HG03175 (cell line): ENCODE results near the gene AFAP1L1.

Source experiments
- ATAC-seq: cut with Tn5 transposase; IDR thresholded peaks from one replicate; pipeline ENCODE4 v1.9.1; 2021; ENCODE audit warnings: mild to moderate bottlenecking, moderate library complexity; ENCODE audit not compliant: unreplicated experiment

The AFAP1L1 gene

DNA sequence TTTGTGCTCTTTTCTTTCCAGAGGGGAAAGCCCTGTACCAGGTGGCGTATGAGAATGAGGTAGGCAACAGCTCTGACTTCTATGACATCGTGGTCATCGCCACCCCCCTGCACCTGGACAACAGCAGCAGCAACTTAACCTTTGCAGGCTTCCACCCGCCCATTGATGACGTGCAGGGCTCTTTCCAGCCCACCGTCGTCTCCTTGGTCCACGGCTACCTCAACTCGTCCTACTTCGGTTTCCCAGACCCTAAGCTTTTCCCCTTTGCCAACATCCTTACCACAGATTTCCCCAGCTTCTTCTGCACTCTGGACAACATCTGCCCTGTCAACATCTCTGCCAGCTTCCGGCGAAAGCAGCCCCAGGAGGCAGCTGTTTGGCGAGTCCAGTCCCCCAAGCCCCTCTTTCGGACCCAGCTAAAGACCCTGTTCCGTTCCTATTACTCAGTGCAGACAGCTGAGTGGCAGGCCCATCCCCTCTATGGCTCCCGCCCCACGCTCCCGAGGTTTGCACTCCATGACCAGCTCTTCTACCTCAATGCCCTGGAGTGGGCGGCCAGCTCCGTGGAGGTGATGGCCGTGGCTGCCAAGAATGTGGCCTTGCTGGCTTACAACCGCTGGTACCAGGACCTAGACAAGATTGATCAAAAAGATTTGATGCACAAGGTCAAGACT is 96.5 kb downstream of the AFAP1L1 start:
- no peak for ATAC-seq

DNA sequence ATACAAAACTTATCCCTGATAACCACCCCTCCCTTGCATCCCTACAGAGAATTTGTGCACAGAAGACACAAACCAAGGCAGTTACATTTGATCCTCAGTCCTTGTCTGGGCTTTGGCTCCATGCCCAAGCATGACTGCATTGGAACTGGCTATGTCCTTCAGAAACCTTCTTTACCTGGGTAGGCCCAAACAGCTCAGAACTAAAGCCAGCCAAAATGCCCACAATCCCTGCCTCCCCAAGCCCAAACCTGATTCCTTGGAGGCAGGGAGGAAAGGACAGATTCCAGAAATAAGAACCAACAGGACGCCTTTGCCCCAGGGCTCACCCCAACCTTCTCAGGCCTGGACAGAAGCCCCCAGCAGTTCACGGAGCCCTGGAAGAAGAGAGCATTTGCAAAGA is 99.2 kb downstream of the AFAP1L1 start:
- no peak for ATAC-seq

DNA sequence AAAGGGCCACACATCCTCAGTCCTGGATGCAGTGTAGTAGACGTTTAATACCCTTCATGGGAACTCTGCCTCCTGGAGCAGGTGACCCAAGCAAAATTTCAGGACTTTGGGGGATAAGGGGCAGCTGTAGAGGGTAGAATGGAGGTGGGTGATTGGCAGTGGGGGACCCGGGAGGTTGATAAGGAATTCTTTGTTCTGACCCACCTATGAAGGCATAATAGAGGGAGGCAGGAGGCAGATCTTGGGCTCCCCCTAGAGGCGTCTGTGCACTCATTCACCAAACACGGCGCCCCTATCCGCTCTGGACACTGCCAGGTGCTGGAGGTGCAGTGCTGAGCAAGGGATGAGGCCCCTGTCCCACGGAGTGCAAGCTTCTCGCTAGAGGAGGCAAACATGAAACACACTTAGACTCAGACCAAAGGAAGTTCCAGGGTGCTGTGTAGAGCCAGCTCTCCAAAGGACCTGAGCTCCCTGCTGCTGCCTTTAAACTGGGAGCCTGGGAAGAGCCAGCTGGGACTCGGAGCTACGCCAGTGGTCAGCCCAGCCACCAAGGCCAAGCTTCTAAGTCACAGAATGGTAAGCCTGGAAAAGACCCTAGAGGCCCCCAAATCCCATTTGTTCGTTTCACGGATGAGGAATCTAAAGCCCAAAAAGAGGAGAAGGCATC is 99.8 kb downstream of the AFAP1L1 start:
- ATAC-seq, result peak; percentile 79

DNA sequence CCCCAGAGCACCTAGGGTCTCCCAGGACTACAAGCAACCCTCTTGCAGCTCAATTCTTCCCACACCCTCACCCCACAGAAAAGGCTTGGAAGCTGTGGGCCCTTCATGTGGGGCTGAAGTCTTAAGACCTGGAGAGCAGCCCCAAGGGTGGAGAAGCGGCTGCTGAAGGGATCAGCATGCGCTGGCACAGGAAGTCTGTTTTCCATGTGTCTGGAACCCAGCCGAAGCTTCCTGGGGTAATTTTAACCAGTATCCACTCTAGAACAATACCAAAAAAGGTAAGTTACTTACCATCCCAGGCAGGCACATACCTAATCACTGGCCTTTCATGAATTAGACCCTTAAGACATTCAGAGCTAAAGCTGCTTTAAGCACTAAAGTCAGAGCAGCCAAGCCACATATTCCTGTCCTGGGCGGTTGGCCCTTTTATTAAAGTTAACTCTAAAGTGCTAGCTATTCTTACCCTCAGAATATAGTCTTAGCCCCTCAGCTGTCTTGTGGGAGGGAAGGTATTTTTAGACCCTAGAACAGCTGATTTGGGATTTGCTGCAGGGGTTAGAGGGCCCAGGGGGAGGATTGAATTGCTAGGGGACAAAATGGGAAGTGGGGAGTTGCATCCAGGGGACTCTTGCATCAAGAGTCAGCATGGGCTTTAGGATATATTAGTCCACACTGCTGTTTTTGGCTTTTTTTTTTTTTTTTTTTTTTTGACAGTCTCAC is 100.6 kb downstream of the AFAP1L1 start:
- ATAC-seq, result no peak

DNA sequence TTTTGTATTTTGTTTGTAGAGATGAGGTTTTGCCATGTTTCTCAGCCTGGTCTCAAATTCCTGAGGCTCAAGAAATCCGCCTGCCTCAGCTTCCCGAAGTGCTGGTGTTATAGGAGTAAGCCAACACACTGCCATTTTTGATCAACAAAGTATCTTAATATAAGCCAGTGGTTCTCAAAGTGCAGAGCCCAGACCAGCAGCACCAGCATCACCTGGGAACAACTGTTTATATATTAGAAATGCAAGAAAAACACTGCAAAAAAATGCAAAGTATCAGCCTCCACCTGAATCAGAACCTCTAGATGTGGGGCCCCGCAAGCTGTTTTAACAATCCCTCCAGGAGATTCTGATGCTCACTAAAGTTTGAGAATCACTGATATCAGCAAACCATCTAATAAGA is 101.3 kb downstream of the AFAP1L1 start:
- no peak for ATAC-seq

DNA sequence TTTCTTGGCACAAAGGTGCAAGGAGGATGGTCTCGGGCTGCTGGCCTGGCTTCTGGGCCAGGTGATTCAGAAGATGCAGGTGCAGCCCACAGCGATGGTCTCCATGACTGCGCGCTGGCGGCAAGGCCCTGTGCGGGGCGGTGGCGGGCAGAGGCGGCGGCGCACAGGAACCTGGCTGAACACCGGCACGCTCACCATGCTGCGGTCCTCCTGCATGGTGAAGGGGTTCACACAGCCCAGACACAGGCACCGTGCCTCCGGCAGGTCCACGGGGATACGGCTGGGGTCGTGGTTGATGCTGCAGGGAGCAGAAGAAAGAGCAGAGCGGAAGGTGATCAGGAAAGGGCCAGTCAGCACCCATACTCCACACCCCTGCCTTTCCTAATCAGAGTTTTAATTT is 102.6 kb downstream of the AFAP1L1 start:
- no peak for ATAC-seq

DNA sequence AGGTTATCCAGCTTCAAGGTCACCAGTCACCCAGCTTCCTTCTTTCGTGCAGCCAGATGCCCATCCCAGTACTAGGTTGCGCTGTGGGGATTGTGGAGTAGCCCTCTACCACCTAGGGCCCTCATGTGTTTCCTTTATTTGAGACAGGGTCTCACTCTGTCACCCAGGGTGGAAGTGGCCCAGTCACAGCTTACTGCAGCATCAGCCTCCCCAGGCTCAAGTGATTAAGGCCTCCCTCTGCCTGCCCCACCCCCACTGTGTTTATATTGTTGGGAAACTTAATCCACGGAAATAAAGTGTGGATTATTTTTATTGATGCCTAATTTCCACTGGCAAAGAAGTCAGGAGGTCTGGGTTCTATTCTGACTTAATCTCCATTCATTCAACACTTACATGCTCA is 103.1 kb downstream of the AFAP1L1 start:
- ATAC-seq, result no peak

DNA sequence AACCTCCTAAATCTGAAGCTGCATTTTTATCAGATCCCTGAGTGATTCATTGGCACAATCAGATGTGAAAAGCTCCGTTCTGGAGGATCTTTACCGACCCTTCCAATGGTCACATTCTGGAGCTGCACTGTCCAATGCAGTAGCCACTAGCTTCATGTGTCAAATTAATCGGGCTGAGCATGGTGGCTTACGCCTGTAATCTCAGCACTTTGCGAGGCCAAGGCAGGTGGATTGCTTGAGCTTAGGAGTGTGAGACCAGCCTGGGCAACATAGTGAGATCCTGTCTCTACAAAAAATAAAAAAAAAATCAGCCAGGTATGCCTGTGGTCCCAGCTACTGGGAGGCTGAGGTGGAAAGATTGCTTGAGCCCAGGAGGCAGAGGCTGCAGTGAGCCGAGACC is 103.8 kb downstream of the AFAP1L1 start:
- ATAC-seq, result no peak

DNA sequence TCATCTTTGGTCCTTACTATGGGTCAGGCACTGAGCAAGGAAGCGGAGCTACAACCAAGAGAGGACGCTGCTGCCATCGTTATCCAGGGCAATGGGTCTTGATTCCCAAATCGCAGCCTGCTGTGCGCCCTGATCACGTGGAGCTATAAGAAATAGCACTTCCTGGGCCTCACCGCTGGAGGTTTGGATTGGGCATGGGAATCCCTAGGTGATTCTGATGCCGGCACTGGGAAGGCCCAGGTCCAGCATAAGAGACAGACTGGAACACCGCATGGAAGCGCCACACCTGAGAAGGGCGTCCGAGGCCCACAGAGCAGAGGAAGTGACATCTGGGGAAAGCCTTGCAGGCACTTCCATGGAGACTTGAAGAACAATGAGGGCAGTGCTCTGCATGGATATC is 104.4 kb downstream of the AFAP1L1 start:
- no peak for ATAC-seq

DNA sequence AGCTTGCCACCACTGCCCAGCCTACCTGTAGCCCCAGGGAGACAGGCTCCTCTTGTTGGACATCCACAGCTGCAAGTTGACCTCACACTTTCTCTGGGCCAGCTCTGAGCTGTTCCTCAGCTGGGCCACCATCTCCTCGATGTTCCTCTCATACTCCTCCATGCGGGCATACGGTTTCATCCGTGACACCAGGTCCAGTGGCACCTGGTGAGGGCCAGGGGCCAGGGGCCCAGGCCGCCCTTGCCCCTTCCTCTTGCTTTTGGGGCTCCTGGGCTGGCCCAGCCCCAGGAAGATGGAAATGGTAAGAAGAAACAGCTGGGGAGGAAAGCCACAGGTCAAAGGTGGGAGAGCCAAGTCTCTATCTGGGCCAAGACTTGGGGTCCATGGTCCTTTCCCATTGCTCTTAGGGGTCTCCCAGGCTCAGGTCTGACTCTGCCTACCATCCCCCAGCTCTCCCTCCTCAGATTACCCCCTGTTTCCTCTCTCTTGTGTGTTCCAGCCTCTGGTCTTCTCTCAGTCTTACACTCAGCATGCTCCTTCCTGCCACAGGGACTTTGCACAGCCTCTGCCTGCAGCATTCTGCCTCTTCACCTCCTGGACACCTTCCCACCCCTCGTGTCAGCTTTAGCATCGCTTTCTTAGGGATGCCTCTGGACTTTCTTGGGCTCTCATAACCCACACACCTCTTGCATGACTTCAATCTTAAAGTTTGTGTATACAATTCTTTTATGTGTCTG is 105.2 kb downstream of the AFAP1L1 start:
- no peak for ATAC-seq

DNA sequence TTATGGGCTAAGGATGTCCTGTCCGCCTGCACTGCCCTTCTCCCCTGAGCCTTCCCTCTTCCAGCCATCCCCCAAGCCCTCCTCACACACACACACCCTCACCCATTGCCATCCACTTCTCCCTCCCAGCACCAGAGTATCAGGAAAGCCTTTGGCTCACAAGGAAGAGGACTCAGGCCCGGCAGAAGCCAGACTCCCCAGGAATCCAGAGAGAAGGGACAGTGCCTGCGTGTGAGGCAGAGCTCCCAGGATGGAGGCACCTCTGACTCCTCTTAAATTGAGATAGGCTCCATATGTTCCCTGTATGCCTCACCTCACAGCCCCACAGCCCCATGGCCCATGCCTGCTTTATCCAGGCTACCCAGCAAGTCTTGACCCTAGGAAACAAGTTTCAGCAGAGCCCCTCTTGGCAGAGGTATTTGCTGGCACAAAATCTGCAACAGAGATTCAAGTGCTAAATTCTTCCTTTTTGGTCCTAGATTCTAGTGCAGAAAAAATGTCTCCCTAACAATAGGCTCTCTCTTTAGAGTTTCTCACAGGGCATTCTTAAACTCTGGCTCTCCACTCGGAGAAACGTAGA is 106.7 kb downstream of the AFAP1L1 start:
- no peak for ATAC-seq

DNA sequence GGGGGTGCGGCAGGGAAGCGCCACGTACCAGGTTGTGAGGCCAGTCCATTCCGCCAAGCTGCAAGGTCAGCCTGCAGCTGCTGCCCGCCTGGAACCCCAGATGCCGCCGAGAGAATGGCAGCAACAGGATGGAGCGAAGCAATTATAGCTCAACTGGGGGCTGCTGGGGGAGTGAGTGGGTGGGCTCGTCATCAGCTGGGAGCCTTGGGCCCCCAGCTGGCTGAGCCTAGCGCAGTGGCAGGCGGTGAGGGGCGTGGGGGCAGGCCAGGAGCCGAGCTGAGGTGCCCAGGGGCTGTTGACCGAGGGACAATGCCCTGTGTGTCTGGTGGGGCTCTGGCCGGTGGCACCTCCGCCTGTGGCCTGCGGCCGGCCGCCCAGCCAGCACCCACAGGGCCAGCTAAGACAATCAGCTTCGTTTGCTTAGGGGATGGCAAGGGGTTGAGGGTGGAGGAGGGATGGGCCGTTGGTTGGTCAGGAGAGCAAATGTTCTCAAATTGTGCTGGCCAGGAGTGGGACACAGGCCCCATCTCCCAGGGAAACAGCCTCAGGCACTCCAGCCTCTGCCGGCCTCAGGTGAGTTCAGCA is 107.6 kb downstream of the AFAP1L1 start, which contains the start of gene IL17B:
IL17B (minus strand) TSS at position 116 of the 585 bp plus-strand sequence; CDS start at position 49, 67 bp downstream.
- no peak for ATAC-seq

DNA sequence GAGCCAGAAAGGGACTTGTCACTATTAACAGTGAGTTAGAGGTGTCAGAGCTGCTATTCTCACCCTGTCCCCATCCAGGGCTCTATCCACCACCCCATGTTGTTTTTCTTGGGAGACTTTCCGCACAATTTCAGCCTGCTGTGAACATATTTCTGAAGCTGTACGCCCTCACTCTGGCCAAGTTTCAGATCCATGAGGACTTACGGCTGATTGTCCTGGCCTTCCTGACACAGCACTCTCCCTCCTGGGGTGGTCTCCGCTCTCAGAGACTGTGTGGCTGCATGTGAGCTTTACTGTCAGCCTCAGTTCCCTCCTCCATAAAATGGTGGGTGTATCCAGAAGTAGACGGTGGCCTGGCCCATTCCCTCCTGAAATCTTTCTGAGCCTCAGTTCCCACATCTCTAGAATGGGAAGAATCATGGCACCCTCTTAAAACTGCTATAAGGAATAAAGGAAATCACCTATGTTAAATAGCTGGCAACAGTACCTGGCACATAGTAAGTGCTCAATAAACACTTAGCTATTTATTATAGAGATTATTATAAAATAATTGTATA is 108.2 kb downstream of the AFAP1L1 start:
- no peak for ATAC-seq

DNA sequence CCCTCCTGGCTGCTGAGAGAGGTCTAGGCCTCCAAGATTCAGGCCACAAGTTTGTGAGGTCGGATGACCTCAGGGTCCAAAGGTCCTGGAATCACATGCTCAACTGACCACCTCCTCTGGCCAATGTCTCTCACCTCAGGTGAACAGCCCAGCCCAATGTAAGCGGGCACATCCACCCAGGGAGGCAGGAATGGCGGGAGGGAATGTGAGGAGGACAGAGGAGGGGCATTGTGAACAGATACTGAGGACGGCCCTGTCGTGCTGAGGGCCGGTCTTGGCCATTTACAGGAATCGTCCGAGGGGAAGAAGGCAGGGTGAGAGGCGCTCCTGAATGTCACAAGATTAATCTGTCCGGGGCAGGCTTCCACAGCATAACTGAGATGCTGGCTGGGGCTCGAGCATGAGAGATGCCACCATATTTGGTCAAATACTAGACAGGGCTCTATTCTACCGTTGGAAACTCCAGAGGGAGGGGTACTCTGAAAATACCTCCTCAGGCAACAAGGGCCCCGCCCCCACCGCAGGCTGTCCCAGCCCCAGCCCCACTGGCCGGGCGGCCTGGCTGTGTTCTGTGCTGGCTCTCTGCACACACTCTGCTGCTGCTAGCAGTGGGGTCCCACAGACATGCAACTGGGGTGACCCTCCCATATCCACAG is 108.9 kb downstream of the AFAP1L1 start:
- no peak for ATAC-seq

DNA sequence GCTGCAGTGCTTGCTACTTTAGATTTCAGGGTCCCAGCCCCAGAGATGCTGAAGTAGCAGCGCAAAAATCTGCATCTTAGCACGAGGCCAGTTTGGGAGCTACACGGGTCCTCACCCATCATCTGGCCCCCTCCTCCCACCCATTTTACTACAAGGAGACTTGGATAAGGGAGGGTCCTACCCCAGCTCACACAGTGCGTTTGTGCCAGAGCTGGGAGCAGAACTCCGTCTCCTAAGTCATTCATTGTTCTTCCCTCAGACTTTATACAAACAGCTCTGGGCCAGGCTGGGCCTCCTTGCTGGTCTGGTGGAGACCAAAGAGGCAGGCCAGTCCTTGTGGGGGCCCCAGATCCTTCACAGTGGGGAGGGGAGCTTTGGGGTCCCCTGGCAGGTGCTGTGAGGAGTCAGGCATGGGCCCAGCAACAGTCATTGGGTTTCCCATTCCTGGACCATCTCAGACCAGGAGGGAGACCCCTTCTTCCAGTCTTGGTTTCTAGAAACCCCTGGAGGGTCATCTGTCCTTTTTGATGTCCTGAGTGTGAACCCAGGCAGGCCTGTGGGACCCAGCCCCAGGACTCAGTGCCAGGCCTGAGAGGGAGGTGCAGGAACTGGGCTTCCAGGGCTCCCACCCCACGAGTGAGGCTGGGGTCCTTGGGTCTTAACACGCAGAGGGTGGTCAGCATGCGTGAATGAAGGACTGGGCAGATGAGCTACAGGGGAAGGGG is 109.8 kb downstream of the AFAP1L1 start:
- no peak for ATAC-seq

DNA sequence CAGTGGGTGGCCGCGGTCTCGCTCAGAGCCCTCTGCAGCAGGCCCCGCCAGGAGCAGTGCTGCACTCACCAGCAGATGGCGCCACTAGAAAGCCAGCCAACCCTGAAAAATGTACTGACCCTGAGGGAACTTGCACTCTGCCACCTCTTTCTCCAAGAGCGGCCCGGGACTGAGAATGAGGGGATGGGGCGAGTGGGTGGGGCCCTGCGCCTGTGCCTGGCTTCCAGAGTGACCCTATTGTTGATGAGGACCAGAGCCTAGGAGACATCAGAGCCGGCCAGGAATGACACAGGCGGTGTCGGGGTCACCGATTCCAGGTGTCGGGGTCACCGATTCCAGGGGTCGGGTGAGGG is 110.3 kb downstream of the AFAP1L1 start:
- ATAC-seq, result peak; percentile 85

DNA sequence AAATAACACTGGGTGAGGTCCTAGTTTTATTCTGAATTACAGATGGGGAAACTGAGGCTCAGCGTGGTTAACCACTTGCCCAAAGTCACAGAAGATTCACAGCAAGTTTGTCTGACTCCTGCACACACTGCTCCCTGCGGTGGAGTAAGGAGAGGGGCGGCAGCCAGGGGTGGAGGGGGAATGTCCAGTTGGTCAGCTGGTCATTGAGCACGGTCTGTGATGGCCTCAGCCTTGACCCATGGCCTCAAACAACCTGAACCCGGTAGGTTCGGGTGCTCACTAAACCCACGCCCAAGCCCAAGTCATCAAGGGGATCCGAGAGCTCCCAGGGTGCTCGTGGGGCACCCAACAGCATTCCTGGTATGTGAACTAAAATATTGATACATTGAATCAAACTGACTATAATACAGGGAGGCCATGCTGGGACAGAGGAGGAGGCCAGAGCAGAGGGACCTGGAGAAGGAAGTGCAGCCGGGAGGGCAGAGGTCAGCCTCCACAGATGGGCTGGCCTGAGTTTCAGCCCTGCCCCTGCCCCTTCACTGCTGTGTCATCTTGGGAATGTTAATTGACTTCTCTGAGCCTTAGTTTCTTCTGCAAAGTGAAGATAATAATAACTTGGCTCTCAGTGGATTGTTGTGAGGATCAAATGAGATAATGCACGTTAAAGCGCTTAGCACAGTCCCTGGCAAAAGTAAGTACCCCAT is 111.0 kb downstream of the AFAP1L1 start:
- no peak for ATAC-seq

DNA sequence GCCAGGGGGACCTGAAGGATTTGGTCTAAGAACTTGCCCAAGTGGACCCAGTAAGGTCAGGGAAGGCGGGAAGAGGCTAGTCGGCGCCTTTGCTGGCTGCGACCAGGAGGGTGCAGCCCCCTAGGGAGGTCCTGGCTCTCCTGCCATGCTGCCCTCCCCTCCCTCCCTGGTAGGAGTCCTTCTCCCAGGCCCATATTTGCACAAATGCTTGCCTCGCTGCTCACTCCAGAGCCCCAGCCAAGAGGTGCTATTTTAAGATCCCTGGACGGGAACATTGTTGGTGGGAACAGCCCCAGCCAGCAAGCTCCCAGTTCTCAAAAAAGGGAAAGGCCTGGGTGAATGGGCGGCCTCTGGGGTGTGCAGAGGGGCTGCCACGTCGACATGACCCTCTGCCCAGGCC is 111.7 kb downstream of the AFAP1L1 start:
- no peak for ATAC-seq

DNA sequence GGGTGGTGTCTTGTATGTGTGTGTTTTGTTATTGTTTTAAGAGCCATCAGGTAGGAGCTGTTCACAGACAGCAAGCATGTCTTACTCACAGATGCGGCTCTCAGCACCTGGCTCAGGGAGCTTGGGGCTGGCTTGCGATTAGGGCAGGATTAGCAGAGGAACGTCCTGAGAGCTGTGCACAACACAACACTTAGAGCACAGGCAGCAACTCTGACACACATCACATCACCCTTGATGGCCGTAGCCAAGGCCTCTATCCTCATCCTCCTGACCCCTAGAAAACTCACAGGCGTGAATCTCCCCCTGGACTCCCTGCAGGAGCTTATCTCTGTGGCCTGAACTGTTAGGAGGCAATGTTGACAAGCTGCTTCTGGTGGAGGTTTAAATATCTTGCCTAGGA is 114.5 kb downstream of the AFAP1L1 start:
- no peak for ATAC-seq
